NCI-H2029 (cell line): Measurements from ENCODE around the gene CTNNB1.

Experiments
- DNase-seq: peaks from one replicate; lab custom pipeline; 2025; lab: John Stamatoyannopoulos, UW

Gene CTNNB1

GRCh38 chr3:41198950-41199865, at the start of gene CTNNB1:
Gene CTNNB1, plus strand, starts transcription at chr3:41199505. Its CDS starts 24,564 bp downstream, at chr3:41224069.
- peak; percentile 93 for DNase-seq

- no peak for DNase-seq
These were observed 43.5 kb upstream of the CTNNB1 start for GRCh38 chr3:41155834-41156233.

- peak; percentile 61 for DNase-seq
These were observed 40.4 kb upstream of the CTNNB1 start for GRCh38 chr3:41158947-41159346.

GRCh38 chr3:41159588-41160189, 39.6 kb upstream of the CTNNB1 start:
- no peak for DNase-seq

- DNase-seq: no peak
These were observed 36.8 kb upstream of the CTNNB1 start for GRCh38 chr3:41162541-41162940.

GRCh38 chr3:41163006-41163405, 36.3 kb upstream of the CTNNB1 start:
- DNase-seq: no peak

GRCh38 chr3:41163421-41163820, 35.9 kb upstream of the CTNNB1 start:
- DNase-seq: no peak

GRCh38 chr3:41164777-41165176, 34.5 kb upstream of the CTNNB1 start:
- DNase-seq: no peak

- no peak for DNase-seq
These were observed 31.4 kb upstream of the CTNNB1 start for GRCh38 chr3:41167722-41168497.

- no peak for DNase-seq
These were observed 30.3 kb upstream of the CTNNB1 start for GRCh38 chr3:41169023-41169422.

GRCh38 chr3:41173926-41174885, 25.1 kb upstream of the CTNNB1 start:
- no peak for DNase-seq

GRCh38 chr3:41175365-41175764, 23.9 kb upstream of the CTNNB1 start:
- no peak for DNase-seq

- DNase-seq: no peak
These were observed 22.7 kb upstream of the CTNNB1 start for GRCh38 chr3:41176596-41176995.

- DNase-seq: no peak
These were observed 20.7 kb upstream of the CTNNB1 start for GRCh38 chr3:41178576-41178975.

GRCh38 chr3:41180396-41180795, 18.9 kb upstream of the CTNNB1 start:
- no peak for DNase-seq

- no peak for DNase-seq
These were observed 16.7 kb upstream of the CTNNB1 start for GRCh38 chr3:41182504-41183059.

- no peak for DNase-seq
These were observed 14.9 kb upstream of the CTNNB1 start for GRCh38 chr3:41184394-41184793.

- DNase-seq: no peak
These were observed 13.0 kb upstream of the CTNNB1 start for GRCh38 chr3:41186297-41186696.

GRCh38 chr3:41188306-41188705, 11.0 kb upstream of the CTNNB1 start:
- DNase-seq: no peak

- no peak for DNase-seq
These were observed 8.6 kb upstream of the CTNNB1 start for GRCh38 chr3:41190509-41191284.
